Activated CD8-positive, alpha-beta memory T cell treated with anti-CD3 and anti-CD28 coated beads, Interleukin-2, amount 10 ng/mL, durations not matched to agents 7 days and 5 days (primary cell): ENCODE results near the gene CHRNG. TPM values are rescaled to one million over a fixed set of nuclear protein-coding genes. Genes with fewer than 3 reads are reported as not detected.
A peak's percentile ranks its signal among the peaks of the same experiment; 100 is the strongest.

ENCODE experiments used
- ATAC-seq: fragments of 150-1000 bp; cut with Tn5 transposase; one replicate; pipeline ENCODE4 v1.10.0; 2021; ENCODE audit warnings: moderate library complexity
- CTCF ChIA-PET: fragments of 350-600 bp; sonication (Branson Sonifier 250); formaldehyde crosslinking; loops from one replicate; lab custom pipeline; 2021; ENCODE audit warnings: antibody characterized with exemption; lab: Charles Lee
- DNase-seq: peaks from one replicate; pipeline ENCODE4 v3.0.0-alpha.2; 2020
- H3K27ac Mint-ChIP-seq: one replicate; pipeline ENCODE4 v1.8.0; 2021; ENCODE audit warnings: mild to moderate bottlenecking, mixed read lengths
- H3K27me3 Mint-ChIP-seq: one replicate; pipeline ENCODE4 v1.8.0; 2021; ENCODE audit warnings: mixed read lengths
- H3K36me3 Mint-ChIP-seq: one replicate; pipeline ENCODE4 v1.8.0; 2021; ENCODE audit warnings: mild to moderate bottlenecking, mixed read lengths
- H3K4me1 Mint-ChIP-seq: one replicate; pipeline ENCODE4 v1.8.0; 2021; ENCODE audit warnings: mixed read lengths
- H3K4me3 Mint-ChIP-seq: one replicate; pipeline ENCODE4 v1.8.0; 2021; ENCODE audit warnings: mild to moderate bottlenecking, moderate library complexity, mixed read lengths
- H3K9me3 Mint-ChIP-seq: one replicate; pipeline ENCODE4 v1.8.0; 2022; ENCODE audit warnings: low read depth, mixed read lengths
- total RNA-seq, 2 experiments: library from RNA; stranded (reverse); gene quantifications; one replicate each; pipeline ENCODE4 v1.2.3, GENCODE V29; 2021

The CHRNG gene
- total RNA-seq, 2 experiments from 2014 or later, result not detected

- peaks cover 9% of the 10 kb centered on the region for H3K4me1 Mint-ChIP-seq
- no peaks in the 10 kb centered on the region for H3K36me3 Mint-ChIP-seq
- CTCF ChIA-PET, result no interaction called here
- H3K4me3 Mint-ChIP-seq, result no peak overlapping the region
- H3K27ac Mint-ChIP-seq, result no peak overlapping the region
- DNase-seq, result no peak
- no peaks in the 10 kb centered on the region for H3K9me3 Mint-ChIP-seq
- H3K27me3 Mint-ChIP-seq, result no peaks in the 10 kb centered on the region
- no peak for ATAC-seq
Measured at GRCh38 chr2:232588680-232589585, 49.4 kb downstream of the CHRNG start.

DNA sequence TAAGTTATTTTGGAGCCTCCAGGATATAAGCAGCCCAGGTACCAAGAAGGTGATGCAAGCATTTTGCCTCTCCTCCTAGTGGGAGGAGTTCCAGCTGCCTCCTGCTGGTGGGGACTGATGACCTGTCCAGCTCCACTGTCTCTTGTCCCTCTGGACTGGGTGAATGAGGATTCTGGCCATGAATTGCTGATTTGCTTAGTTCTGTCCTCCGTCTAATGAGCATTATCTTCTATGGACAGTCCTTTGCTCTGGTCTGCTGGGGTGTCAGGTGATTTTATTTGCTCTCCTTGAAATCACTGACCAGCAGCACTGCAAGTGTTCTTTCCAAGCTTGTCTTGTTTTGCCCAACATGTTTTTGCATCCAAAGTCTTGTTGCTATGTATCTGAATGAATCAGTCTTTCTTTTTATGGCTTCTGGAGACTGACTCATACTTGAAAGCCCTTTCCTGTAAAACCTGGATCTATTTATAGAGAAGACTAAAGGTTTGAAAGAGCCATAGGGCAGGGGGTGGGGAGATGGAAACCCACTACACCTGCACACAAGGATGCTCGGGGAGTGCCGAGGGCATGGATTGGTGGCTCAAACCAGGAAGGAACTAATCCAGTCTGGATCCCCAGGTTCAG, 53.4 kb downstream of the CHRNG start:
- no peaks in the 10 kb centered on the region for H3K27me3 Mint-ChIP-seq
- no peaks in the 10 kb centered on the region for H3K36me3 Mint-ChIP-seq
- H3K4me3 Mint-ChIP-seq, result no peak overlapping the region
- DNase-seq (no peak), ATAC-seq (peak; percentile 42)
- no peaks in the 10 kb centered on the region for H3K9me3 Mint-ChIP-seq
- CTCF ChIA-PET, result interaction anchor here (0.7 to 1.1 kb wide), 2 partner anchors 9 to 13 kb away, joined by 3 read pairs; no protein-coding TSS in a partner anchor
- H3K27ac Mint-ChIP-seq, result no peak overlapping the region
- peaks cover 9% of the 10 kb centered on the region for H3K4me1 Mint-ChIP-seq

GRCh38 chr2:232593982-232594381, 54.5 kb downstream of the CHRNG start:
- Mint-ChIP-seq H3K27me3 (no peaks in the 10 kb centered on the region), H3K4me3 (no peak overlapping the region), H3K9me3 (no peaks in the 10 kb centered on the region), H3K27ac (no peak overlapping the region), H3K36me3 (no peaks in the 10 kb centered on the region), H3K4me1 (peaks cover 9% of the 10 kb centered on the region)
- CTCF ChIA-PET, result interaction anchor here (0.7 to 1.4 kb wide), 3 partner anchors 10 to 14 kb away, joined by 3 to 5 read pairs (median 3); no protein-coding TSS in a partner anchor
- no peak for DNase-seq
- no peak for ATAC-seq

Other genes starting within 250 kb of the CHRNG start
- not detected for gene ALPP, start 160.9 kb upstream of the CHRNG start, total RNA-seq
- not detected for gene ALPG, start 132.8 kb upstream of the CHRNG start, total RNA-seq
- gene ALPI, start 83.5 kb upstream of the CHRNG start, total RNA-seq, result not detected
- under 1 TPM in 1 of 2 experiments, not detected in 1; 0.21 TPM for gene ECEL1, start 51.9 kb upstream of the CHRNG start, total RNA-seq
- not detected for gene PRSS56, start 19.3 kb upstream of the CHRNG start, total RNA-seq
- not detected for gene CHRND, start 13.5 kb upstream of the CHRNG start, total RNA-seq
- gene TIGD1, start 10.9 kb downstream of the CHRNG start, total RNA-seq, result 1 to 10 TPM; 6.1 to 9.6 TPM
- 10 to 100 TPM; 59.9 to 81.1 TPM for gene EIF4E2, start 11.0 kb downstream of the CHRNG start, total RNA-seq
- 1 to 10 TPM in 1 of 2 experiments, under 1 TPM in 1; 0.23 to 1.4 TPM for gene EFHD1, start 93.9 kb downstream of the CHRNG start, total RNA-seq
- 10 to 100 TPM; 57.2 to 63.8 TPM for gene GIGYF2, start 157.6 kb downstream of the CHRNG start, total RNA-seq
- not detected for gene KCNJ13, start 236.9 kb downstream of the CHRNG start, total RNA-seq